Central memory CD4-positive, alpha-beta T cell (primary cell): ENCODE data around the gene FNDC3B.

Experiments used
- DNase-seq: peaks from one replicate; pipeline ENCODE4 v3.0.0; 2022

FNDC3B gene

GRCh38 chr3:172321035-172321434 lies 281.7 kb downstream of the FNDC3B start:
- no peak for DNase-seq

- DNase-seq: no peak
Observed at GRCh38 chr3:172323894-172324610, 284.7 kb downstream of the FNDC3B start.

GRCh38 chr3:172324611-172325203 lies 285.3 kb downstream of the FNDC3B start:
- no peak for DNase-seq

- DNase-seq: no peak
Observed at GRCh38 chr3:172325461-172325860, 286.1 kb downstream of the FNDC3B start.

GRCh38 chr3:172326993-172327392 lies 287.6 kb downstream of the FNDC3B start:
- DNase-seq: no peak

GRCh38 chr3:172328282-172328681 lies 288.9 kb downstream of the FNDC3B start:
- DNase-seq: no peak

GRCh38 chr3:172329070-172329469 lies 289.7 kb downstream of the FNDC3B start:
- DNase-seq: no peak

GRCh38 chr3:172330413-172330812 lies 291.0 kb downstream of the FNDC3B start:
- no peak for DNase-seq

GRCh38 chr3:172332256-172333041 lies 293.1 kb downstream of the FNDC3B start:
- peak; percentile 19 for DNase-seq

GRCh38 chr3:172333042-172333377 lies 293.6 kb downstream of the FNDC3B start:
- DNase-seq: no peak

GRCh38 chr3:172333692-172334457 lies 294.5 kb downstream of the FNDC3B start:
- DNase-seq: no peak

- DNase-seq: no peak
Observed at GRCh38 chr3:172334671-172335207, 295.4 kb downstream of the FNDC3B start.

- no peak for DNase-seq
Observed at GRCh38 chr3:172339892-172340291, 300.5 kb downstream of the FNDC3B start.

GRCh38 chr3:172340583-172340982 lies 301.2 kb downstream of the FNDC3B start:
- DNase-seq: no peak

- DNase-seq: peak; percentile 56
Observed at GRCh38 chr3:172341482-172342059, 302.2 kb downstream of the FNDC3B start.

GRCh38 chr3:172342097-172342659 lies 302.8 kb downstream of the FNDC3B start:
- DNase-seq: no peak

GRCh38 chr3:172343117-172343516 lies 303.7 kb downstream of the FNDC3B start:
- no peak for DNase-seq

GRCh38 chr3:172343979-172344378 lies 304.6 kb downstream of the FNDC3B start:
- no peak for DNase-seq

- no peak for DNase-seq
Observed at GRCh38 chr3:172346161-172346560, 306.8 kb downstream of the FNDC3B start.

GRCh38 chr3:172347895-172348679 lies 308.7 kb downstream of the FNDC3B start:
- DNase-seq: no peak

- DNase-seq: no peak
Observed at GRCh38 chr3:172351895-172352466, 312.6 kb downstream of the FNDC3B start.
